Tibial nerve (tissue), 4 donors: ENCODE measurements around the gene SHPK. TPM values are rescaled to one million over a fixed set of nuclear protein-coding genes. Genes with fewer than 3 reads are reported as not detected.

Source experiments
- DNase-seq, 2 donors: peaks; one replicate each; pipeline ENCODE4 v3.0.0-alpha.2; 2019; ENCODE audit warnings: low spot score in 2 of 2
- H3K27ac ChIP-seq, 4 donors: fragments of 200-600 bp; sonication (generic) in 3 of 4; one replicate each; pipeline ENCODE4 v1.5.1; 2017 to 2019; ENCODE audit warnings: mild to moderate bottlenecking in 1 of 4
- H3K27me3 ChIP-seq, 2 donors: fragments of 200-600 bp; sonication (generic) in 1 of 2; one replicate each; pipeline versions ENCODE4 v1.5.1 to v1.6.0; 2017 to 2019
- H3K36me3 ChIP-seq, 3 donors: fragments of 200-600 bp; sonication (generic); one replicate each; pipeline ENCODE4 v1.5.1; 2018 to 2019
- H3K4me1 ChIP-seq, 4 donors: fragments of 200-600 bp; sonication (generic) in 3 of 4; one replicate each; pipeline ENCODE4 v1.5.1; 2017 to 2019
- H3K4me3 ChIP-seq, 4 donors: fragments of 200-600 bp; sonication (generic) in 3 of 4; one replicate each; pipeline ENCODE4 v1.5.1; 2017 to 2019; ENCODE audit warnings: mild to moderate bottlenecking in 1 of 4, moderate library complexity in 1 of 4
- H3K9me3 ChIP-seq, 4 donors: fragments of 200-600 bp; sonication (generic) in 3 of 4; one replicate each; pipeline ENCODE4 v1.5.1; 2017 to 2019
- EP300 ChIP-seq, 2 donors: sonication (generic); formaldehyde crosslinking; IDR thresholded peaks; one replicate each; pipeline ENCODE4 v1.6.1; 2017; ENCODE audit warnings: antibody characterized with exemption in 2 of 2, mild to moderate bottlenecking in 1 of 2
- POLR2A ChIP-seq, 2 donors: fragments of 450-650 bp; IDR thresholded peaks; one replicate each; pipeline ENCODE4 v1.6.1; 2017; ENCODE audit warnings: antibody characterized with exemption in 2 of 2, mild to moderate bottlenecking in 2 of 2, moderate library complexity in 2 of 2
- WGBS, 2 donors: methylation state at CpG; one replicate each; pipeline ENCODE4 v1.1.5; 2018; 5-methylcytosine and 5-hydroxymethylcytosine counted together
- total RNA-seq, 4 donors: library from RNA; depleted of rRNA; stranded (reverse); fragments of >200 nt; gene quantifications; one replicate each; pipeline ENCODE4 v1.1.0, GENCODE V29; 2016
- TF ChIP-seq, protein P1 (sequence below), 5 experiments: fragments of 200-600 bp in 3 of 5; fragments of 450-650 bp in 2 of 5; sonication (generic) in 3 of 5; IDR thresholded peaks; one replicate each; pipeline ENCODE4 v1.5.1; 2016 to 2019; ENCODE audit warnings: antibody characterized with exemption in 5 of 5, mild to moderate bottlenecking in 3 of 5, moderate library complexity in 2 of 5

Gene SHPK
- total RNA-seq, 4 donors from 2014 or later, result 17.5 to 29.6 (median 22.5) TPM

DNA sequence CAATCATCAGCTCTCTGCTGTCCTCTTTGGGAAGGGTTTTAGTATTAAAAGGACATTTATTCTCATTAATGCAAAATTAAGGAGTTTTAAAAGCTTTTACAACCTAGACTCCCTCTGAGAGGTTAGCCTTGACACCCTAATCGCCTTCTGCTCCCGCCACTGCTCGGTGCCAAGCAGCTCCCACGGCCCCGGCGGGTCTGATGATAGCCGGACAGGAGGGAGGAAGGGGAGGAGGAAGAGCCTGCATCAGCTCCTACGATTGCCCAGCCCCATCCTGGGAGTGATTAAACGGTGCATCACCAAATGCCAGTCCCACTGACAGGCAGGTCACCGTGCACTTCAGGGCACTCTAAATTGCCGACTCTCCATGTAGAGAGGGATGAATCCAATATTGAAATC is 8.3 kb downstream of the SHPK start:
- H3K9me3 ChIP-seq, result no peaks in the 10 kb centered on the region
- 81 to 85% methylated on average over 11 of the region's 11 CpGs for WGBS, 2 donors
- no peak overlapping the region for H3K27ac ChIP-seq
- no peak for TF ChIP-seq POLR2A (IDR thresholded peaks at IDR 0.05)
- no peak for TF ChIP-seq EP300 (IDR thresholded peaks at IDR 0.05)
- TF ChIP-seq, protein P1, sequence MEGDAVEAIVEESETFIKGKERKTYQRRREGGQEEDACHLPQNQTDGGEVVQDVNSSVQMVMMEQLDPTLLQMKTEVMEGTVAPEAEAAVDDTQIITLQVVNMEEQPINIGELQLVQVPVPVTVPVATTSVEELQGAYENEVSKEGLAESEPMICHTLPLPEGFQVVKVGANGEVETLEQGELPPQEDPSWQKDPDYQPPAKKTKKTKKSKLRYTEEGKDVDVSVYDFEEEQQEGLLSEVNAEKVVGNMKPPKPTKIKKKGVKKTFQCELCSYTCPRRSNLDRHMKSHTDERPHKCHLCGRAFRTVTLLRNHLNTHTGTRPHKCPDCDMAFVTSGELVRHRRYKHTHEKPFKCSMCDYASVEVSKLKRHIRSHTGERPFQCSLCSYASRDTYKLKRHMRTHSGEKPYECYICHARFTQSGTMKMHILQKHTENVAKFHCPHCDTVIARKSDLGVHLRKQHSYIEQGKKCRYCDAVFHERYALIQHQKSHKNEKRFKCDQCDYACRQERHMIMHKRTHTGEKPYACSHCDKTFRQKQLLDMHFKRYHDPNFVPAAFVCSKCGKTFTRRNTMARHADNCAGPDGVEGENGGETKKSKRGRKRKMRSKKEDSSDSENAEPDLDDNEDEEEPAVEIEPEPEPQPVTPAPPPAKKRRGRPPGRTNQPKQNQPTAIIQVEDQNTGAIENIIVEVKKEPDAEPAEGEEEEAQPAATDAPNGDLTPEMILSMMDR (IDR thresholded peaks at IDR 0.05), result no peak
- DNase-seq, result no peak
- no peaks in the 10 kb centered on the region for H3K27me3 ChIP-seq
- H3K4me3 ChIP-seq, result no peak overlapping the region
- peaks cover 0 to 18% (median 0%) of the 10 kb centered on the region in 4 donors for H3K4me1 ChIP-seq
- peaks cover 4 to 96% (median 17%) of the 10 kb centered on the region in 3 donors for H3K36me3 ChIP-seq

DNA sequence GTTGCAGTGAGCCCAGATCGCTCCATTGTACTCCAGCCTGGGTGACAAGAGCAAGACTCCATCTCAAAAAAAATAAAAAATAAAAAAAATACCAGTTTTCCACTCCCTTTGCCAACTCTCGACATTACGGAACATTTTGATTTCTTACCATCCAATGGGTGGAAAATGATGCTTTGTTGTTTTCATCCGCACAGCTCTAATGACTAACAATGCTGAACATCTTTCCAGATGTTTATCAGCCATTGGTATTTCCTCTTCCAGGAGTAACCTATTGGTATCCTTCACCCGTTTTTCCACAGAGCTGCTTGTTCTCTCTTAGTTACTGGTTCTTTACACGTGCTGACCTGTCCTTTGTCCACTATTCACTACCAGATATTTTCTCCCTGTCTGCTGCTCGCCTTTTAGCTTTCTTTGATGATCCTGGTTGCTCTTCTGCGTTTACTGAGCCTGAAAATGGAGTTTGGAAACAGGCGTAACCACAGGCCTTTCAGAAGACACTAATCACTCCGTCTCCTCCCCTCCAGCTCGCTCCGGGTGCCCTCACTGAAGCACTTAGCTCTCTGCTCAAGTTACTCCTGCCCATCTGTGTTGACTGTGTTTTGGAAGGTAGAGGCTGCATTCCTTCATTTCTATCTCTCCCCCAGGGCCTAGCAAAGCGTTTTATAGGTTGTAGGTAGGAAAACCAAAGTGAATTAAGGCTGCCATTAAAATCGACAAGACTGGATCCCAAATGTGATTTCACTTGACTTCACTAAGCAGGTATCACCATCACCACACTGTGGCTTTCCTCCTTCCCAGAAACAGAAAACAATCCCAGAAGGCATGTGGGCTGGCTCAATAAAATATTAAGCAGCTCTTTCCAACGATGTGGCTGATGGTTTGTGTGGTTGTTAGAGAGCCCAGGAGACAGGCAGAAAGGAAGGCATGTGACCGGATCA is 8.9 kb downstream of the SHPK start:
- H3K36me3 ChIP-seq, result peaks cover 4 to 98% (median 23%) of the 10 kb centered on the region in 3 donors
- peaks cover 0 to 11% (median 0%) of the 10 kb centered on the region in 4 donors for H3K4me1 ChIP-seq
- no peak for DNase-seq
- TF ChIP-seq, protein P1 (IDR thresholded peaks at IDR 0.05), result no peak
- TF ChIP-seq POLR2A (IDR thresholded peaks at IDR 0.05) (no peak), EP300 (IDR thresholded peaks at IDR 0.05) (no peak)
- no peaks in the 10 kb centered on the region for H3K9me3 ChIP-seq
- H3K27ac ChIP-seq, result no peak overlapping the region
- 76 to 78% methylated on average over 16 of the region's 16 CpGs for WGBS, 2 donors
- H3K4me3 ChIP-seq, result no peak overlapping the region
- H3K27me3 ChIP-seq, result no peaks in the 10 kb centered on the region

DNA sequence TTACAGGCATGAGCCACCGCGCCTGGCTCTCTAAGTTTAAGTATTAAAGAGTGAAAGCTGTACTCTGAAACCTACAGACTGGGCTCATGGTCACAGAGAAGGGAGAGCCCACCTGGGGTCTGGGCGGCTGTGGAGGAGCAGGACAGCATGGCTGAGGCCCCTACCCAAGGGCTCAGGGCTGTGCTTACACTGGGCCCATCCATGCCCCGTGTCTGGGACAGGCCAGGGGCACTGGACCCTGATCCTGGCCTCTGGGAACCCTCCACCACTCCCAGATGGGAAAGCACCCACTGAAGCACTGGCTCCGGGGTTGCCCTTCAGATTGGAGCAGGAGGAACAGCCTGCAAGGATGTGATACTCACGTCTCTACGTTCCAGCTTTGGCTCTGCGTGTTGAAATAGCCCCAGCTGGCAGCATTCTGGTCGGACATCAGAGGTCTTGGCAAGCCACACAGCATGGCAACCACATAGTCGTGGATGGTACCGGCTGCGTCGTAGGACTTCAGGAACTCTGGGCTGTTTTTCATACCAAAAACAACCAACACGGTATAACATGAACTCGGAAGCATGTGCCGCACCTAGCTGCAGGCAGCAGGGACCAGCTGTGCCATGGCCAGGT is 13.0 kb downstream of the SHPK start:
- no peak for DNase-seq
- H3K36me3 ChIP-seq, result peaks cover 0 to 100% (median 21%) of the 10 kb centered on the region in 3 donors
- H3K9me3 ChIP-seq, result no peaks in the 10 kb centered on the region
- no peak overlapping the region for H3K4me3 ChIP-seq
- no peak overlapping the region for H3K27ac ChIP-seq
- TF ChIP-seq EP300 (IDR thresholded peaks at IDR 0.05) (no peak), POLR2A (IDR thresholded peaks at IDR 0.05) (no peak)
- TF ChIP-seq, protein P1 (IDR thresholded peaks at IDR 0.05), result no peak
- H3K27me3 ChIP-seq, result no peaks in the 10 kb centered on the region
- H3K4me1 ChIP-seq, result no peaks in the 10 kb centered on the region
- 94 to 95% methylated on average over 16 of the region's 16 CpGs for WGBS, 2 donors

DNA sequence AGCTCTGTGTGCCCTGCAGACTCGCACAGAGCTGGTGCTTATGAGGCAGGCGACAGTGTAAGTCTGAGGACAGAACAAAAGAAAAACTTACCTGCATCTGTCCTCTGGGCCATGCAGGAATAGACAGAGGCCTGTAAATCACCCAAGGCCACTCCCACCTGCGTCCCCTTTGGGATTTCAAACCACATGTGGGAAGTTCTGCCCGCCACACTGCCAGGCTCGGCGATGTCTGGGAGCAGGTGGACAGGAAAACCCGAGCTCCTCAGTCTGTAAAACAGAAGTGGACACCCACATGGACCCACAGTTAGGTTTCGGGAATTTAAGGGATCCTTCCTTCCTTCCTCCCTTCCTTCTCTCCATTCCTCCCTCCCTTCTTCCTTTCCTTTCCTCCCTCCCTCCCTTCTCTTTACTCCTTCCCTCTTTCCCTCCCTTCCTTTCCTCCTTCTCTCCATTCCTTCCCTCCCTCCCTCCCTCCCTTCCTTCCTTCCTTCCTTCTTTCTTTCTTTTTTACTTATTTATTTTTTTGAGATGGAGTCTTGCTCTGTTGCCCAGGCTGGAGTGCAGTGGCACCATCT is 14.8 kb downstream of the SHPK start:
- H3K4me3 ChIP-seq, result no peak overlapping the region
- H3K4me1 ChIP-seq, result no peaks in the 10 kb centered on the region
- no peaks in the 10 kb centered on the region for H3K27me3 ChIP-seq
- TF ChIP-seq, protein P1 (IDR thresholded peaks at IDR 0.05), result no peak
- no peak for TF ChIP-seq POLR2A (IDR thresholded peaks at IDR 0.05)
- no peak for TF ChIP-seq EP300 (IDR thresholded peaks at IDR 0.05)
- DNase-seq, result no peak
- H3K36me3 ChIP-seq, result peaks cover 0 to 100% (median 21%) of the 10 kb centered on the region in 3 donors
- no peaks in the 10 kb centered on the region for H3K9me3 ChIP-seq
- no peak overlapping the region for H3K27ac ChIP-seq
- WGBS, 2 donors, result 96 to 97% methylated on average over 8 of the region's 8 CpGs
